H54 (cell line): Measurements from ENCODE around the gene NOX1.
"Not testable (repeated sequence)": the region's sequence is repeated elsewhere in the genome, so short reads cannot be mapped to it uniquely, and the experiment has no call there.

Source experiments
- DNase-seq: peaks from one replicate; pipeline ENCODE4 v3.0.0; 2011; ENCODE audit warnings: low spot score, mixed read lengths; ENCODE audit not compliant: insufficient read length
- FAIRE-seq: peaks from 3 replicates; lab custom pipeline; 2011; peaks lifted over from hg19 to GRCh38; lab: Jason Lieb, UNC
- POLR2A ChIP-seq: IDR thresholded peaks from 2 replicates; pipeline ENCODE4 v1.6.1; 2011; ENCODE audit warnings: low read depth, mild to moderate bottlenecking, low read length

NOX1 gene

DNA sequence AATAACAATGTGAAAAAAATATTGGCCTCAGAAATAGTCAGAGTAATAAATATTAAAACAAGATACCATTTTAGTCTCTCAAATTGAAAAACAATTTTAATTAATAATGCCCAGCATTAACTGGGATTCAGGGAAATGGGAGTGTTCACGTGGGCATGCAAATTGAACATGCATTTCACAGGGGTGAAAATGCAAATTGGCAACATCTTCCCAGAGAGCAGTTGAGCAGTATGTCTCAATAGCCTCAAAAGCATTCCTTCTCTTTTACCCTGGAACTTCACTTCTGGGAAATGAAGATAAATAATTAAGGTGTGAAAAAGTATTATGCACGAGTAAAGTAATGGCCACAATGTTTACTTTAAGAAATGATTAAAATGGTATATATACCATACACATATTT lies 21.3 kb downstream of the NOX1 start:
- FAIRE-seq, result no peak
- no peak for TF ChIP-seq POLR2A
- no peak for DNase-seq

DNA sequence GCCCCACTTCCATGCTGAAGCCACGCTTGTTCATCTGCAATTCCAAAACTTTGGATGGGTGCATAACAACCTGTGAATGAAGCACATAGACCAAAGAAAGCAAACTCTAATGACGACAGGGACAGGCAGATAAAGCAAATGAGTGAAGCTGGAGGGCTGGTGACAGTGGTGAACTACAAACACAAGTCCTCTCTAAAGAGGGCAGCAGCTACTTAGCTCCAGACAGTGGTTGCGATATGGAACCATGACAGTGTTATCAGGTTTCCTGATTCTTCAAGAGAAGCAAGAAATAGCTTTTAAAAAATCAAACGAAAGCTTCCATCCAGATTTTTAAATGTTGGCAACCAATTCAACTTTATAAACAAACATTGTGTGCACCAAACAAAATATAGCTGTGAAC lies 23.8 kb downstream of the NOX1 start:
- DNase-seq (no peak), FAIRE-seq (no peak)
- TF ChIP-seq POLR2A, result no peak

DNA sequence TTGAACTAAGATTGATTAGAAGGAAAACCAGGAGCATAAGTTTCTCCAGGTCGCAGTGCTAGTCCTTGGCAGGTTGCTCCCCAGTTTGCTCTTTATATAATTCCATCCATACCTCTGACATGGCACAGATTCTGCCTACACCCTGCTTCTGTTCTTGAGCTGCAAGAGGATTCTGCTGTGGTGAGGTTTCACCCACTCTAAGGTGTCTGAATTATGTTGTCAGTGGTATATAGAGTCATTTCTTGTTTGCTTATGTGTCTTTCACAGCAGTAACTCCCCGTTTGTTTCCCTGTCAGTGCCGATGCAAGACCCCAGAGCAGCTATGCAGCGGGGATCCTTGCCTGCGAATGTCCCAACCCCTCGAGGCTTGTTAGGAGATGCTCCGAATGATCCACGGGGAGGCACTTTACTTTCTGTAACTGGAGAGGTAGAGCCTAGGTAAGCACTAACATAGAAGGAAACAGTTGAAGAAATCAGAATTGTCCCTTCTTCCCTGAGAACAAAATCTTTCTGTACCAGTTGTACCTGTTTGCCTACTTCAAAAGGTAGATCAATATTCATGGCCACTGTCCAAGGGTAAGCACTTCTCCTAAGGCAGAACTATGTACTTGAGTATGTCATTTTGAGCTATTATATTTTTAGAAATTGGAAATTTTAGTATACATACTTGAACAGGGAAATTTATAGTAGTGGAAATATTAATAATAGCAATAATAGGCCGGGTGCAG lies 42.8 kb downstream of the NOX1 start:
- TF ChIP-seq POLR2A, result no peak
- FAIRE-seq (no peak), DNase-seq (no peak)

DNA sequence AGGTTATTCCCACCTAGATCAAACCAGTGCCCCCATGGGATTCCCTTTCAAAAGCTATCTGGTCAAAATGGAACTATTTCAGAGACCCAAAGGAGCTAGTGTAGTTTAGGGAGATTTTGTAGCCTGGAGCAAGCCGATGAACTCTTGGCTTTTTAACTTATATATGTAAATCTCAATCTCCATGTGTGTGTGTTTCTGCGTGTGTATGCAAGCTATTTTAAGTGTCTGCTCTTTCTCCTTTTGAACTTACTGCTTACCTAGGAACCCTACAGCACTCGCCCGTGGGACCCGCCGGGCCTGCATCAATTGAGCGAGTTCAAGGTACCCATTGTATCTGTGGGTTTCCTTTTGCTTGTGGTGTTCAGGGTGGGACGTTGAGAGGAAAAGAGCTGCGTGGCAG lies 43.6 kb downstream of the NOX1 start:
- no peak for DNase-seq
- no peak for FAIRE-seq
- TF ChIP-seq POLR2A, result no peak

DNA sequence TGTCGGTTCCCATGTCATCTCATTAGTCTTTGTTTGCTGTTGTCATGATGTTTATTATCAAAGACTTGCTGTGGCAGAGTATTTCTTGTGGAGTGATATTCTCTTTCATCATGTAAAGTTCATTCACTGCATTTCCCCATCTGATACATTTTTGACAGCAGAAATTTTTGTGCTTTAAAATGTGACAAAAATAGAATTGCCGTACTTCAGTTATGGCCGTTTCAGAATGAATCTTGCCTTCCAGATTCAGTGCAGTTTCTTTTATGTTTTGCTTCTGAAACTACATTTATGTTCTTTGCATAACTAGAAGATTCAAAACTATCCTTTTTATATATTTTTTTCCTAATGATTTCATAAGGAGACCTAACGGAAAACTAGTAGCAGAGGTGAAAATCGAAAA lies 44.0 kb downstream of the NOX1 start:
- no peak for DNase-seq
- no peak for FAIRE-seq
- no peak for TF ChIP-seq POLR2A

DNA sequence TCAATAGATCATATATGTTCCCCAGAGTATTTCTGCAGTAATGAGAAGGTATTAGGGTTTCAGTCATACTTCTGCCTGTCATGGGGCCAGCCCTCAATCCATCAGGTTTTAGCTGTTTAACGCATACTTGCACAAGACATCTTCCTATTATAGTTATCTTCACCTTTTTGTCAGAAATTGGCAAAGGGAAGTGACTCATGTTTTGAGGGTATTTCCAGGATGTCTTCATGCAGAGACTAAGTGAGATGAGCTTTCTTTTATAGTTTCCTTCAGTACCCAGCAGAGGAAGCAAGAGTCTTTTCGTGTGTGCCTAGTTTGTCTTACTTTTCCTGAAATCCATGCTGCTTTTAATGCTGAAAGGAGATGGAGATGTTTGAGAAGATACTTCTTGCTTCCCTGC lies 44.4 kb downstream of the NOX1 start:
- FAIRE-seq, result peak; percentile 83
- DNase-seq, result peak; percentile 11
- TF ChIP-seq POLR2A, result no peak

DNA sequence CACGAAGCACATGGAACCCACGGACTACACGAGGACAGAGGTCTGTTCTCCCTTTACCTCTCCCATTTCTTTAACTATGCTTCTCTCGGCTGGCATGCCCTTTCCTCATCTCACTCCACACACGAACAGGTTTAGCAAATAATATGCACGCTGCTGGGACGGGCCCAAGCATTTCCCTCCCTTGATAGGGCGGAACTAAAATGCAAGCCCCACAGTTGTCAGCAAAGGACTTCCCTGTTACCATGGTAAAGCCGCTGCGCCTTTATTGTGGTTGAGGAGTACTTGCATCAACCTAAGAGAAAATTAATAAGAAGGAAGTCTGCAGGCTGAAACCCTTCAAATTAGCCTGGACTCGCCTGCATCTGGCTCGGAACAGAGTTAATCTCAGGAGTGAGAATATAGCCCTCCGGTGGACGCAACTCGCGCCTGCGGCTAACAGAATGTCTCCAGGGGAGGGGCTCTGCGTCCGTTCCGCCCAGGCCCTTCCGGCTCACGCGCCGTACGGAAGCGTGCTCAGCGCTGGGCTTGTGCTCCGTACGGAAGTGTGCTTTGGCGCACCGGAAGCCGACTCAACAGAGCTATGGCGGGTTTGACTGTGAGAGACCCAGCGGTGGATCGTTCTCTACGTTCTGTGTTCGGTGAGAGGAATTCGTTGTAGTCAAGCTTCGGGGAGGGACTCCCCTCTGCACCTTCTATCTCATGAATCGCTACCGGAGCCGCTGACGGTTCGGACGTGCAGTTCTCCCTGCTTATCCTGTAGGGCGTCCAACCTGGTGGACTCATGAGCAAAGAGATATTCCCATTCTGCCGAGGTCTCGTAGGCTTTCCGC lies 54.1 kb downstream of the NOX1 start, which contains the start of gene CSTF2:
Gene CSTF2, plus strand, starts transcription at position 555 of the 830 bp plus-strand sequence. Its CDS starts 26 bp downstream, at position 581.
- FAIRE-seq (peak; percentile 95), DNase-seq (peak; percentile 61)
- TF ChIP-seq POLR2A, result peak; percentile 66

DNA sequence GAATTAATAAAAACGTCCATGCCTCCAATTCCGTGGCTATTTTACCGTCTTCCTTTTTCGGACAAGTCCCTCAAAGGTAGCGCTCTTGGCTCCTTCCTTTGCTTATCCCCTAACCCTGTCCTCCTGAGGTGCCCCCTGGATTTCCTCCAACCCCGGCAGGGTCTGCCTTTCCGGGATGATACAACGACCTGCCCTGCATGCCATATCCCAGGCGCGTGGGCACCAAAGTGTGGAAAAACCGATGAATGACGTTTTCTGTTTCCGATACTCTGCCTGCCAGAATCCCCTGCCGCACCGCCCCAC lies 54.7 kb downstream of the NOX1 start:
- no peak for DNase-seq
- FAIRE-seq, result no peak
- TF ChIP-seq POLR2A, result no peak

DNA sequence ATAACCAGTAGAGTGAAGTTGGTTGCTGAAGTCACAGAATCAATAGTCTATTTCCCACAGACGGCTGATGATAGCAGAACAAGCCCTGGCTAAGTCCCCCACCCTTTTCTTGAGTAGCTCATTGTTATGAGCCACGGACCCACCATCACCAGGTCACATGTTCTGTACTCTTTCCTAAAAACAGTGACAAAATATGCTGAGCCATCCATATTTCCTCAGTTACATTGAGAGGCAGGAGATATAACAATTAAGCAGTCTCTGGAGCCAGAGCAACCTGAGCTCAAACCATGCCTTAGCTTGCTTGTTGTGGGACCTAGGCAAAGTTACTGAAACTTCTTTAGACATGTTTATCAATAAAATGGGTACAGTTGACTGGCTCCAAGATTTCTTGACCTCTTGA lies 56.8 kb downstream of the NOX1 start:
- TF ChIP-seq POLR2A, result no peak
- FAIRE-seq (no peak), DNase-seq (no peak)

DNA sequence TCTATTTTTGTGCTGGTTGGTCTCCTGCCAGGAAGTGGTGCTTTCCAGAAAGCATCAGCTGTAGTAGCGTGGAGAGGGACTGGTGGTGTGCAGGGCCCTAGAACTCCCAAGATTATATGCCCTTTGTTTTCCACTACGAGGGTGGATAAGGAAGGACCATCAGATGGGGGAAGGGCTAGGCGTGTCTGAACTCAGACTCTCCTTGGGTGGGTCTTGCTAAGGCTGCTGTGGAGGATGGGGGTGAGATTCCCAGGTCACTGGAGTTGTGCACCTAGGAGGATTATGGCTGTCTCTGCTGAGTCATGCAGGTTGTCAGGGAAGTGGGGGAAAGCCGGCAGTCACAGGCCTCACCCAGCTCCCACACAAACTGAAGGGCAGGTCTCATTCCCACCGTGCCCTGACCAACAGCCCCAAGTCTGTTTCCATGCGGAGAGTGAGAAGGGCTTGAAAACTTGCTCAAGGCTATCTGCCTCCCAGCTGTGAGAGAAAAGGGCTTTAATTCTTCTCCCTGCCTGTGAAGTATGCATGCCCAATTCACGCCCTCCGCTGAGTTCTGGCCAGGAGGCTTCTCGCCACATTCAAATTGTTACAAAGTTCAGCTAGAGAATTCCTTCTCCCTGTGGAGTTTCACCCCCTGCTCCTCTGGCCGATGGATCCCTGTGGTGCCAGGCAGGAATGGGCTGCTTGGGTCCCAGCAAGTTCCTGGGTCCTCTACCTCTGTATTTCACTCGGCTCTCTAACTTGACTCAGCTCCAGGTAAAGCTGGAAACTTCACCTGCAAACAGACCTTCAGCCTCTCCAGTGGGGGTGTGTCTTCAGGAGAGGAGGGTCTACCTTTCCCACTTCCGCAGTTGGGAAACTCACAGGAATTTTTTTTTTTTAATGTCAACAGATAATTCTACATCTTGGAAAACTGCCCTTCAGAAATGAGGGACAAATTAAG lies 61.7 kb downstream of the NOX1 start:
- DNase-seq, result no peak
- no peak for FAIRE-seq
- TF ChIP-seq POLR2A, result no peak

DNA sequence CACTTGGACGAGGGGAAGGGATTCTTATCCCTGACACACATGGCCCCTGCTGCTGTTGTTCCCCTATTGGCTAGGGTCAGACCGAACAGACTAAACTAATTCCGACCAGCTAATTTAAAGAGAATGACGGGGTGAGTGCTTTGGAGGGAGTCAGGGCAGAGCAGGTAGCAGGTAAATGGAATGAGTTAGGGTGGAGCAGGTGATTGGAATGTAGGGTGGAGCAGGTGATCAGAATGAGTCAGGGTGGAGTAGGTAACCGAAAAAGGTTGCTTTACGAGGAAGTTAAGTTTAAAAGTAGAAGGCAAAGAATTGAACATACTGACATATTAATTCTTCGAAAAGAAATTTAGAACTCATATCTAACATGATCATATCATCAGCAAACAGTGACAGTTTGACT lies 65.9 kb downstream of the NOX1 start:
- not testable (repeated sequence) for DNase-seq, FAIRE-seq

DNA sequence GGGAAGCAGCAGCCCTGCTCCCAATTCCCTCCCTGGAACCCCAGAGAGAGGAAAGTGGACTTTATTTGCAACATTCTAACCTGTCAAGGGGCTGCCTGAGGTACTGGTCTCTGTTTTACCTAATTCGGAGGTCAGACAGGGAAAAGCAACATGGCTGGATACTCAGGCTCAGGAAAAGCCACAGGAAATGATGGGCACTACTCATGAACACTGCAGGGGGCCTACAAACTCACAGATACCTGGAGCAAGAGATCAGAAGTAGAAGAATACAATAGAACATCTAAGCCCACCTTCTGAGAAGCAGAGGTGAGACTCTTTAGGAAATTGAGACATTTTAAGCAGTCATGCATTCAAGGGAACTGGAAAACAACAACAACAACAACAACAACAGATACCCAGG lies 69.4 kb downstream of the NOX1 start:
- TF ChIP-seq POLR2A, result no peak
- DNase-seq, result no peak
- FAIRE-seq, result no peak

DNA sequence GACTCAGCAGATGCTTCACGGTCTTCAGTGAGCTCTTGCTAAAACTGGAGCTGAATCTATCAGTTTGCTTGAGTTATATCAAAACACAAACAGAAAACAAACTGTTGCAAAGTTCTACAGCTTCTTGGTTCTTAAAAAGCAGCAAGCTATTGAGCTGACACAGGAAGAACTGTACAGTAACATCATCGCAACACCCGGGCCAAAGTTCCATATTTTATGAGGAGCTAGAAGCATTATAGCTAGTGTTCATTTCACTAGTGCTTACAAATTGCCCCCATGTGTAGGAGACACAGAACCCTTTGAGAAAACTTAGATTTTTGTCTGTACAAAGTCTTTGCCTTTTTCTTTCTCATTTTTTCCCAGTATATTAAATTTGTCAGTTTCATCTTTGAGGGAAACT lies 71.3 kb downstream of the NOX1 start:
- FAIRE-seq, result no peak
- no peak for TF ChIP-seq POLR2A
- no peak for DNase-seq
